ENCODE data around the gene PTGDR2. TPM values are rescaled to one million over a fixed set of nuclear protein-coding genes. Genes with fewer than 3 reads are reported as not detected.

The PTGDR2 gene
- total RNA-seq, 4 donors from 2014 or later: 0.37 to 2.2 (median 0.58) TPM

GRCh38 chr11:60821827-60822599 lies 33.7 kb downstream of the PTGDR2 start:
- Histone ChIP-seq H3K9me3 (peaks cover 0 to 8% (median 0%) of the 10 kb centered on the region in 3 donors), H3K36me3 (no peaks in the 10 kb centered on the region), H3K4me1 (no peaks in the 10 kb centered on the region), H3K4me3 (no peak overlapping the region), H3K27ac (no peak overlapping the region), H3K27me3 (no peaks in the 10 kb centered on the region)
- 57 to 75% methylated on average over 4 to 6 of the region's 15 CpGs for WGBS, 2 donors (ENCODE audit: low coverage in 1 of 2)
- ATAC-seq: no peak
- TF ChIP-seq POLR2AphosphoS5 (IDR thresholded peaks at IDR 0.05) (no peak), EP300 (IDR thresholded peaks at IDR 0.05) (no peak), CTCF (IDR thresholded peaks at IDR 0.05) (no peak), POLR2A (IDR thresholded peaks at IDR 0.05) (no peak)

- ATAC-seq: no peak
- Histone ChIP-seq H3K4me1 (no peaks in the 10 kb centered on the region), H3K4me3 (no peak overlapping the region), H3K36me3 (no peaks in the 10 kb centered on the region), H3K9me3 (peaks cover 0 to 15% (median 0%) of the 10 kb centered on the region in 3 donors), H3K27ac (no peak overlapping the region), H3K27me3 (no peaks in the 10 kb centered on the region)
- WGBS, 2 donors (ENCODE audit: low coverage in 1 of 2): 68 to 75% methylated on average over 3 to 4 of the region's 4 CpGs
- TF ChIP-seq POLR2AphosphoS5 (IDR thresholded peaks at IDR 0.05) (no peak), POLR2A (IDR thresholded peaks at IDR 0.05) (no peak), CTCF (IDR thresholded peaks at IDR 0.05) (no peak), EP300 (IDR thresholded peaks at IDR 0.05) (no peak)
Measured at GRCh38 chr11:60818057-60818456, 37.7 kb downstream of the PTGDR2 start.

- Histone ChIP-seq H3K27ac (no peak overlapping the region), H3K4me3 (no peak overlapping the region), H3K36me3 (no peaks in the 10 kb centered on the region), H3K4me1 (no peaks in the 10 kb centered on the region), H3K9me3 (peaks cover 0 to 15% (median 0%) of the 10 kb centered on the region in 3 donors), H3K27me3 (peaks cover 6% of the 10 kb centered on the region)
- WGBS, 2 donors (ENCODE audit: low coverage in 1 of 2): 71 to 87% methylated on average over 1 to 2 of the region's 2 CpGs
- TF ChIP-seq CTCF (IDR thresholded peaks at IDR 0.05) (no peak), POLR2AphosphoS5 (IDR thresholded peaks at IDR 0.05) (no peak), POLR2A (IDR thresholded peaks at IDR 0.05) (no peak), EP300 (IDR thresholded peaks at IDR 0.05) (no peak)
- ATAC-seq: no peak
Measured at GRCh38 chr11:60816590-60817157, 39.1 kb downstream of the PTGDR2 start.

GRCh38 chr11:60814112-60814511 lies 41.6 kb downstream of the PTGDR2 start:
- WGBS, 2 donors (ENCODE audit: low coverage in 1 of 2): 80 to 100% methylated on average over 2 of the region's 2 CpGs
- Histone ChIP-seq H3K4me3 (no peak overlapping the region), H3K4me1 (no peaks in the 10 kb centered on the region), H3K9me3 (peaks cover 0 to 15% (median 0%) of the 10 kb centered on the region in 3 donors), H3K27me3 (peaks cover 16% of the 10 kb centered on the region), H3K27ac (no peak overlapping the region), H3K36me3 (no peaks in the 10 kb centered on the region)
- TF ChIP-seq POLR2A (IDR thresholded peaks at IDR 0.05) (no peak), CTCF (IDR thresholded peaks at IDR 0.05) (no peak), EP300 (IDR thresholded peaks at IDR 0.05) (no peak), POLR2AphosphoS5 (IDR thresholded peaks at IDR 0.05) (no peak)
- ATAC-seq: no peak

- Histone ChIP-seq H3K27ac (no peak overlapping the region), H3K36me3 (no peaks in the 10 kb centered on the region), H3K4me1 (no peaks in the 10 kb centered on the region), H3K4me3 (no peak overlapping the region), H3K27me3 (peaks cover 16% of the 10 kb centered on the region), H3K9me3 (peaks cover 0 to 15% (median 0%) of the 10 kb centered on the region in 3 donors)
- TF ChIP-seq EP300 (IDR thresholded peaks at IDR 0.05): no peak
- TF ChIP-seq POLR2A (IDR thresholded peaks at IDR 0.05): no peak
- no peak for TF ChIP-seq CTCF (IDR thresholded peaks at IDR 0.05)
- no peak for TF ChIP-seq POLR2AphosphoS5 (IDR thresholded peaks at IDR 0.05)
- 89% methylated on average over 1 of the region's 1 CpG; no CpG with 5 or more reads in 1 of the 2 donors for WGBS, 2 donors (ENCODE audit: low coverage in 1 of 2)
- no peak for ATAC-seq
Measured at GRCh38 chr11:60813324-60813723, 42.4 kb downstream of the PTGDR2 start.

Data from gastroesophageal sphincter (tissue), 4 donors.